H9 (cell line): ENCODE data around the gene TXLNG. TPM values are rescaled to one million over a fixed set of nuclear protein-coding genes. Genes with fewer than 3 reads are reported as not detected.

Experiments
- DNase-seq: peaks from one replicate; pipeline ENCODE4 v3.0.0-alpha.2; 2017
- H2AFZ ChIP-seq: one replicate; pipeline ENCODE4 v1.6.1; 2013; ENCODE audit warnings: mild to moderate bottlenecking, low read length, control low read depth, moderate library complexity
- H2AK5ac ChIP-seq: 2 replicates; pipeline ENCODE4 v1.6.1; 2013; ENCODE audit warnings: low read length, control low read depth, mixed read lengths; ENCODE audit not compliant: insufficient read length
- H2BK120ac ChIP-seq: one replicate; pipeline ENCODE4 v1.6.1; 2013; ENCODE audit warnings: low read depth, mild to moderate bottlenecking, low read length, control low read depth, inconsistent platforms; ENCODE audit not compliant: poor library complexity, severe bottlenecking
- H2BK12ac ChIP-seq: 2 replicates; pipeline ENCODE4 v1.6.1; 2013; ENCODE audit warnings: low read length, control low read depth, mixed read lengths, low read depth; ENCODE audit not compliant: insufficient read length
- H2BK15ac ChIP-seq: 2 replicates; pipeline ENCODE4 v1.6.1; 2013; ENCODE audit warnings: low read depth, low read length, control low read depth
- H2BK20ac ChIP-seq: one replicate; pipeline ENCODE4 v1.6.1; 2013; ENCODE audit warnings: low read depth, mild to moderate bottlenecking, low read length, control low read depth, inconsistent platforms; ENCODE audit not compliant: poor library complexity, severe bottlenecking
- H2BK5ac ChIP-seq: 2 replicates; pipeline ENCODE4 v1.6.1; 2013; ENCODE audit warnings: low read length, control low read depth, mixed read lengths; ENCODE audit not compliant: insufficient read length
- H3K14ac ChIP-seq: 2 replicates; pipeline ENCODE4 v1.6.1; 2013; ENCODE audit warnings: low read length, control low read depth; ENCODE audit not compliant: insufficient read depth
- H3K18ac ChIP-seq: 2 replicates; pipeline ENCODE4 v1.6.1; 2013; ENCODE audit warnings: low read depth, mild to moderate bottlenecking, mixed read lengths, low read length, control low read depth; ENCODE audit not compliant: insufficient read length
- H3K23ac ChIP-seq: 2 replicates; pipeline ENCODE4 v1.6.1; 2013; ENCODE audit warnings: low read length, control low read depth, mixed read lengths, low read depth; ENCODE audit not compliant: insufficient read length
- H3K23me2 ChIP-seq: 2 replicates; pipeline ENCODE4 v1.6.1; 2013; ENCODE audit warnings: low read depth, mild to moderate bottlenecking, mixed read lengths, low read length, control low read depth; ENCODE audit not compliant: insufficient read length, poor library complexity, severe bottlenecking
- H3K27ac ChIP-seq: 2 replicates; pipeline ENCODE4 v1.5.1; 2013; ENCODE audit warnings: low read length, control low read depth, mixed read lengths, low read depth; ENCODE audit not compliant: insufficient read length
- H3K27me3 ChIP-seq: 2 replicates; pipeline ENCODE4 v1.6.1; 2013; ENCODE audit warnings: low read length, control low read depth, inconsistent platforms; ENCODE audit not compliant: insufficient read depth
- H3K4ac ChIP-seq: 2 replicates; pipeline ENCODE4 v1.6.1; 2013; ENCODE audit warnings: low read depth, mild to moderate bottlenecking, control low read depth, inconsistent platforms, low read length, moderate library complexity
- H3K4me1 ChIP-seq: 2 replicates; pipeline ENCODE4 v1.6.1; 2013; ENCODE audit warnings: low read length, control low read depth, inconsistent platforms; ENCODE audit not compliant: insufficient read depth
- H3K4me2 ChIP-seq: 2 replicates; pipeline ENCODE4 v1.6.1; 2013; ENCODE audit warnings: low read length, control low read depth, mixed read lengths; ENCODE audit not compliant: insufficient read length, insufficient read depth
- H3K56ac ChIP-seq: 2 replicates; pipeline ENCODE4 v1.6.1; 2013; ENCODE audit warnings: low read depth, mild to moderate bottlenecking, mixed read lengths, low read length, control low read depth; ENCODE audit not compliant: insufficient read length
- H3K79me1 ChIP-seq: 2 replicates; pipeline ENCODE4 v1.6.1; 2013; ENCODE audit warnings: low read depth, mild to moderate bottlenecking, moderate library complexity, low read length, control low read depth, inconsistent platforms; ENCODE audit not compliant: insufficient read depth, poor library complexity, severe bottlenecking
- H3K79me2 ChIP-seq: 2 replicates; pipeline ENCODE4 v1.6.1; 2013; ENCODE audit warnings: low read length, control low read depth, inconsistent platforms; ENCODE audit not compliant: insufficient read depth
- H3K9ac ChIP-seq: 2 replicates; pipeline ENCODE4 v1.6.1; 2013; ENCODE audit warnings: low read length, control low read depth, mixed read lengths; ENCODE audit not compliant: insufficient read length; ENCODE audit errors: extremely low read depth
- H3K9me3 ChIP-seq: one replicate; pipeline ENCODE4 v1.6.1; 2013; ENCODE audit warnings: low read depth, low read length, inconsistent platforms; ENCODE audit not compliant: control insufficient read depth
- H3T11ph ChIP-seq: one replicate; pipeline ENCODE4 v1.6.1; 2013; ENCODE audit warnings: mild to moderate bottlenecking, low read length, control low read depth, inconsistent platforms
- H4K20me1 ChIP-seq: one replicate; pipeline ENCODE4 v1.6.1; 2013; ENCODE audit not compliant: control insufficient read depth, insufficient read length, insufficient read depth
- H4K5ac ChIP-seq: 2 replicates; pipeline ENCODE4 v1.6.1; 2013; ENCODE audit warnings: low read depth, mild to moderate bottlenecking, mixed read lengths, low read length, control low read depth; ENCODE audit not compliant: insufficient read length
- H4K8ac ChIP-seq: replicated peaks from 2 replicates; pipeline ENCODE4 v1.6.1; 2013; ENCODE audit warnings: low read length, control low read depth, mixed read lengths, low read depth; ENCODE audit not compliant: insufficient read length
- H4K91ac ChIP-seq: 2 replicates; pipeline ENCODE4 v1.6.1; 2013; ENCODE audit warnings: low read depth, mild to moderate bottlenecking, moderate library complexity, mixed read lengths, low read length, control low read depth; ENCODE audit not compliant: insufficient read length
- H3K27ac Mint-ChIP-seq, 3 experiments: 2 replicates in 2 of 3; 3 replicates in 1 of 3; pipeline ENCODE4 v1.8.0; 2020 to 2021; ENCODE audit warnings: mixed read lengths in 3 of 3, mild to moderate bottlenecking in 1 of 3, moderate library complexity in 1 of 3
- H3K27me3 Mint-ChIP-seq: 2 replicates; pipeline ENCODE4 v1.8.0; 2021; ENCODE audit warnings: low read depth, mild to moderate bottlenecking, moderate library complexity, mixed read lengths
- H3K36me3 Mint-ChIP-seq, 3 experiments: 2 replicates in 2 of 3; 3 replicates in 1 of 3; pipeline ENCODE4 v1.8.0; 2020 to 2021; ENCODE audit warnings: low read depth in 3 of 3, mixed read lengths in 3 of 3; ENCODE audit not compliant: insufficient read depth in 1 of 3
- H3K4me1 Mint-ChIP-seq, 2 experiments: 2 replicates each; pipeline ENCODE4 v1.8.0; 2020; ENCODE audit warnings: mixed read lengths in 2 of 2
- H3K4me3 Mint-ChIP-seq, 2 experiments: 2 replicates in 1 of 2; 3 replicates in 1 of 2; pipeline ENCODE4 v1.8.0; 2020 to 2021; ENCODE audit warnings: mild to moderate bottlenecking in 2 of 2, mixed read lengths in 2 of 2, moderate library complexity in 1 of 2
- H3K9me3 Mint-ChIP-seq, 2 experiments: 2 replicates in 1 of 2; 3 replicates in 1 of 2; pipeline ENCODE4 v1.8.0; 2020; ENCODE audit warnings: mild to moderate bottlenecking in 2 of 2, mixed read lengths in 2 of 2, moderate library complexity in 1 of 2
- WGBS: extraction: QIAGEN DNeasy Blood & Tissue Kit; methylation state at CpG from one replicate; pipeline ENCODE4 v1.1.7; 2013; ENCODE audit warnings: missing lambda C conversion rate, low lambda C conversion rate, mixed read lengths; ENCODE audit not compliant: insufficient read length; ENCODE audit errors: extremely low coverage; 5-methylcytosine and 5-hydroxymethylcytosine counted together
- total RNA-seq: library from RNA; stranded (reverse); gene quantifications from 2 replicates; pipeline ENCODE4 v1.2.1, GENCODE V29; 2021
- TF ChIP-seq, protein P1 (sequence below): fragments of 200-600 bp; sonication (generic); conservative IDR thresholded peaks from 3 replicates; pipeline ENCODE4 v1.8.0; 2021; ENCODE audit warnings: antibody characterized with exemption, mild to moderate bottlenecking

TXLNG gene
- total RNA-seq, 1 experiment from 2014 or later: 90.7 TPM

GRCh38 chrX:16785247-16786138 lies 773 bp upstream of the TXLNG start:
- no CpG with 5 or more reads among the region's 39 CpGs for WGBS
- H2AFZ ChIP-seq: peak overlapping the region; percentile 86
- H3K4ac ChIP-seq: no peak overlapping the region
- H2BK12ac ChIP-seq: no peak overlapping the region
- peak overlapping the region; percentile 76 for H3K4me2 ChIP-seq
- Mint-ChIP-seq H3K4me1 (peaks cover 12 to 14% of the 10 kb centered on the region in 2 experiments), H3K27ac (peak overlapping the region; percentile 66 to 98 (median 92)), H3K27me3 (no peaks in the 10 kb centered on the region), H3K4me3 (peak overlapping the region; percentile 90 to 92), H3K36me3 (peaks cover 12 to 26% (median 12%) of the 10 kb centered on the region in 3 experiments), H3K9me3 (no peaks in the 10 kb centered on the region; a peak in 1 of 5 replicates)
- H2BK15ac ChIP-seq: no peak overlapping the region
- peak overlapping the region; percentile 91 for H3K9ac ChIP-seq
- no peaks in the 10 kb centered on the region; the same call in 1 of the 2 replicates for H3K4me1 ChIP-seq
- peak overlapping the region; percentile 47 for H3K18ac ChIP-seq
- no peak overlapping the region for H2BK20ac ChIP-seq
- peaks cover 30% of the 10 kb centered on the region for H3K79me2 ChIP-seq
- H3K79me1 ChIP-seq: peaks cover 3% of the 10 kb centered on the region
- H3K23me2 ChIP-seq: peaks cover 13% of the 10 kb centered on the region
- H3K27ac ChIP-seq: peak overlapping the region; percentile 29
- no peaks in the 10 kb centered on the region for H3K27me3 ChIP-seq
- peak overlapping the region; percentile 56; the same call in 1 of the 2 replicates for H3K14ac ChIP-seq
- no peak overlapping the region for H3T11ph ChIP-seq
- H4K8ac ChIP-seq: no peak overlapping the region
- H4K91ac ChIP-seq: no peak overlapping the region
- H3K23ac ChIP-seq: no peak overlapping the region
- no peaks in the 10 kb centered on the region for H3K9me3 ChIP-seq
- no peak overlapping the region for H2BK5ac ChIP-seq
- TF ChIP-seq, protein P1, sequence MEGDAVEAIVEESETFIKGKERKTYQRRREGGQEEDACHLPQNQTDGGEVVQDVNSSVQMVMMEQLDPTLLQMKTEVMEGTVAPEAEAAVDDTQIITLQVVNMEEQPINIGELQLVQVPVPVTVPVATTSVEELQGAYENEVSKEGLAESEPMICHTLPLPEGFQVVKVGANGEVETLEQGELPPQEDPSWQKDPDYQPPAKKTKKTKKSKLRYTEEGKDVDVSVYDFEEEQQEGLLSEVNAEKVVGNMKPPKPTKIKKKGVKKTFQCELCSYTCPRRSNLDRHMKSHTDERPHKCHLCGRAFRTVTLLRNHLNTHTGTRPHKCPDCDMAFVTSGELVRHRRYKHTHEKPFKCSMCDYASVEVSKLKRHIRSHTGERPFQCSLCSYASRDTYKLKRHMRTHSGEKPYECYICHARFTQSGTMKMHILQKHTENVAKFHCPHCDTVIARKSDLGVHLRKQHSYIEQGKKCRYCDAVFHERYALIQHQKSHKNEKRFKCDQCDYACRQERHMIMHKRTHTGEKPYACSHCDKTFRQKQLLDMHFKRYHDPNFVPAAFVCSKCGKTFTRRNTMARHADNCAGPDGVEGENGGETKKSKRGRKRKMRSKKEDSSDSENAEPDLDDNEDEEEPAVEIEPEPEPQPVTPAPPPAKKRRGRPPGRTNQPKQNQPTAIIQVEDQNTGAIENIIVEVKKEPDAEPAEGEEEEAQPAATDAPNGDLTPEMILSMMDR: no peak
- DNase-seq: no peak
- no peak overlapping the region for H3K56ac ChIP-seq
- no peak overlapping the region for H2BK120ac ChIP-seq
- no peak overlapping the region for H2AK5ac ChIP-seq
- H4K5ac ChIP-seq: no peak overlapping the region
- H4K20me1 ChIP-seq: no peaks in the 10 kb centered on the region
